Keratinocyte (primary cell): Measurements from ENCODE around the gene PRDM10.

ENCODE experiments used
- EZH2 ChIP-seq: IDR thresholded peaks from one replicate; pipeline ENCODE4 v1.6.1; 2012; ENCODE audit warnings: inconsistent platforms, mild to moderate bottlenecking, low read length, moderate library complexity
- TF ChIP-seq, protein P1 (sequence below), 3 experiments: IDR thresholded peaks in 1 of 3; conservative IDR thresholded peaks in 1 of 3; optimal IDR thresholded peaks in 1 of 3; 2 replicates in 2 of 3; 3 replicates in 1 of 3; pipeline versions ENCODE3 to v1.5.1; 2011; ENCODE audit warnings: low read length in 3 of 3, mild to moderate bottlenecking in 3 of 3, moderate library complexity in 2 of 3, control low read depth in 1 of 3, inconsistent platforms in 1 of 3; ENCODE audit not compliant: insufficient read depth in 2 of 3; ENCODE audit errors: extremely low read depth in 1 of 3

DNA sequence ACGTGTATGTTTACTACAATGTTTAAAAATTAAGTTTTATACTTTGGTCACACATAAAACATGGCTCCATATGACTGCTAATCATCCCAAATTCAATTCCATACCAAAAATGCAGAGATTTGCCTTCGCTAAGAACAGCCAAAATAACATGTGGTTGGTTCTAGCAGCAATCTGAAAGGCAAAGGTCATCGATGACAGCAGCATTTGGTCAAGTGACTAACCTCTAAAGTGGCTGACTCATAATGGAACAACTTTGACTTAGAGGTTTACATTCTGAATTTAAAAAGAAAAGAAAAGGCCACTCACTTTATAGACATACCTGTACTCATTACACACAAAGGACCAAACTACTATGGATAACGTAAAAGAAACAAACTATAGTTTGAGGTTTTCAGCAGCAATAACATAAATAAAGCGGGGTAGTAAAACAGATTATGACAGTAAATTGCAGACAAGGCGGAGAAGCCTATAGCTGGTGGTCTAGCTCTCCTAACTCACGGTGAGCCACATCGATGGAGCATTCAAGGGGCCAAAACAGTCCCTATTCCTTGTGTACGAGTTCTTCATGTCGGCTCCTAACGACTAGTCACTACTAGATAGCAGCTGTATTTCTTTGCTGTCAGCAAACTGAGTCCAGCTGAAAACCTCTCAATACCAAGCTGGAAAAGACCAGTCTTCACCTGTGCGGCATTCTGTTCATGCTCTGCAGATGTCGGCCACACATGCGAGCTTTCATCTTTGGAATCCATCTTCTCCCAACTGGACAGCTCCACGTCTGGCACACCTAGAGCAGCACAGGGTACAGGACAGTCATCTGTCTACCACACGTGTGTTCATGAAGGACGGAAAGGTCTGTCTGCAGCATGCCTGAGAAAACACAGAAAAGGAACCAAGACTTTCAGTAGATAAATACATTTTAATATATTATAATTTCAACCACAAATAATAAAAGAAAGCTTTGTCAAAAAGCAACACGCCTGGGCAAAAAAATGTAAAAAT lies 42.1 kb downstream of the PRDM10 start:
- TF ChIP-seq, protein P1, sequence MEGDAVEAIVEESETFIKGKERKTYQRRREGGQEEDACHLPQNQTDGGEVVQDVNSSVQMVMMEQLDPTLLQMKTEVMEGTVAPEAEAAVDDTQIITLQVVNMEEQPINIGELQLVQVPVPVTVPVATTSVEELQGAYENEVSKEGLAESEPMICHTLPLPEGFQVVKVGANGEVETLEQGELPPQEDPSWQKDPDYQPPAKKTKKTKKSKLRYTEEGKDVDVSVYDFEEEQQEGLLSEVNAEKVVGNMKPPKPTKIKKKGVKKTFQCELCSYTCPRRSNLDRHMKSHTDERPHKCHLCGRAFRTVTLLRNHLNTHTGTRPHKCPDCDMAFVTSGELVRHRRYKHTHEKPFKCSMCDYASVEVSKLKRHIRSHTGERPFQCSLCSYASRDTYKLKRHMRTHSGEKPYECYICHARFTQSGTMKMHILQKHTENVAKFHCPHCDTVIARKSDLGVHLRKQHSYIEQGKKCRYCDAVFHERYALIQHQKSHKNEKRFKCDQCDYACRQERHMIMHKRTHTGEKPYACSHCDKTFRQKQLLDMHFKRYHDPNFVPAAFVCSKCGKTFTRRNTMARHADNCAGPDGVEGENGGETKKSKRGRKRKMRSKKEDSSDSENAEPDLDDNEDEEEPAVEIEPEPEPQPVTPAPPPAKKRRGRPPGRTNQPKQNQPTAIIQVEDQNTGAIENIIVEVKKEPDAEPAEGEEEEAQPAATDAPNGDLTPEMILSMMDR (optimal IDR thresholded peaks at IDR 0.05 in 1 of 3, IDR thresholded peaks at IDR 0.05 in 1 of 3, conservative IDR thresholded peaks at IDR 0.05 in 1 of 3; ENCODE audit: extremely low read depth in 1 of 3, insufficient read depth in 2 of 3, low read length in 3 of 3), result no peak
- TF ChIP-seq EZH2, result no peak
